Sigmoid colon (tissue), 3 donors: Measurements from ENCODE around the gene ALDOA.

Experiments
- POLR2A ChIP-seq, 2 donors: fragments of 450-650 bp; IDR thresholded peaks; one replicate each; pipeline ENCODE4 v1.6.1; 2016; ENCODE audit warnings: antibody characterized with exemption in 2 of 2, mild to moderate bottlenecking in 2 of 2, moderate library complexity in 2 of 2
- TF ChIP-seq, protein P1 (sequence below), 4 experiments: fragments of 450-650 bp in 3 of 4; fragments of 200-600 bp in 1 of 4; IDR thresholded peaks; one replicate each; pipeline ENCODE4 v1.5.1; 2016 to 2019; ENCODE audit warnings: antibody characterized with exemption in 4 of 4, mild to moderate bottlenecking in 3 of 4, moderate library complexity in 2 of 4

DNA sequence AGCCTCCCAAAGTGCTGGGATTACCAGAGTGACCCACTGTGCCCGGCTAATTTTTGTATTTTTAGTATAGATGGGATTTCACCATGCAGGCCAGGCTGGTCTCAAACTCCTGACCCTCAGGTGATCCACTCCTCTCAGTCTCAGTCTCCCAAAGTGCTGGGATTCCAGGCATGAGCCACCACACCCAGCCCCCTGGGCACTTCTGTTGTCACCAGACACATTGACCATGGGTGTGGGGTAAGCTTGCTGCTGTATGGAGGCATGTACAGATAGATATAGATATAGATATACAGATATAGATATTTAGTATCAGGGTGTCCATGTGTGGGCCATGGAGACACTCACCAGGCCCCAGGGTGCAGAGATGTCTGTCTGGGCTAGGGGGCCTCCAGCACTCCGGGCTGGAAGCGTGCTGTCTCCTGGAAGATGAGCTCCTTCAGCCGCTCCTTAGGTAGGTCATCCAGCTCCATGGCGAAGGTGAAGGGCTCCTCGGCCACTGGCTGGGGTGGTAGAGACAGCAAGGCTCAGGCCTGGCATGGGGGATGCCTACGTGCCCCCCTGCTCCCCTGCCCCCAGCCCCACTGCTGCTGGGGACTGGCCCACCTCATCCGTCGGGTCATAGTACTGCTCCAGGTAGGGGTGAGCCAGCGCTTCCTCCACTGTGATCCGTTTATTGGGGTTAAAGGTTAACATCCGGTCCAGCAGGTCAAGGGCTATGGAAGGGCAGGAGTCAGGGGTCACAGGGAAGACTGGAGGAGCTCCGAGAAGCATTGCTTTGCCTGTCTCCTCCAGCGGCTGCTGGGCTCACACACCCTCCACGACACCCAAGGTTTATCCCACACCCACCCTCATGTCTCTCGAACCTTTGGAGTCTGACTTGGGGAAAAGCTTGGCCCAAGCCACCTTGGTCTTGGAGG lies 51.0 kb downstream of the ALDOA start:
- TF ChIP-seq, protein P1, sequence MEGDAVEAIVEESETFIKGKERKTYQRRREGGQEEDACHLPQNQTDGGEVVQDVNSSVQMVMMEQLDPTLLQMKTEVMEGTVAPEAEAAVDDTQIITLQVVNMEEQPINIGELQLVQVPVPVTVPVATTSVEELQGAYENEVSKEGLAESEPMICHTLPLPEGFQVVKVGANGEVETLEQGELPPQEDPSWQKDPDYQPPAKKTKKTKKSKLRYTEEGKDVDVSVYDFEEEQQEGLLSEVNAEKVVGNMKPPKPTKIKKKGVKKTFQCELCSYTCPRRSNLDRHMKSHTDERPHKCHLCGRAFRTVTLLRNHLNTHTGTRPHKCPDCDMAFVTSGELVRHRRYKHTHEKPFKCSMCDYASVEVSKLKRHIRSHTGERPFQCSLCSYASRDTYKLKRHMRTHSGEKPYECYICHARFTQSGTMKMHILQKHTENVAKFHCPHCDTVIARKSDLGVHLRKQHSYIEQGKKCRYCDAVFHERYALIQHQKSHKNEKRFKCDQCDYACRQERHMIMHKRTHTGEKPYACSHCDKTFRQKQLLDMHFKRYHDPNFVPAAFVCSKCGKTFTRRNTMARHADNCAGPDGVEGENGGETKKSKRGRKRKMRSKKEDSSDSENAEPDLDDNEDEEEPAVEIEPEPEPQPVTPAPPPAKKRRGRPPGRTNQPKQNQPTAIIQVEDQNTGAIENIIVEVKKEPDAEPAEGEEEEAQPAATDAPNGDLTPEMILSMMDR (IDR thresholded peaks at IDR 0.05): no peak
- TF ChIP-seq POLR2A (IDR thresholded peaks at IDR 0.05): no peak
